K562 (cell line): ENCODE data around the gene PLEKHF1. TPM values are rescaled to one million over a fixed set of nuclear protein-coding genes. Genes with fewer than 3 reads are reported as not detected.

Experiments
- ATAC-seq: fragments of 200-7000 bp; cut with Tn5 transposase; 3 replicates; pipeline ENCODE4 v1.9.1; 2020; ENCODE audit warnings: moderate library complexity
- BruUV-seq: library from RNA; stranded (reverse); fragments of 400-500 nt; replicated peaks from 2 replicates; lab custom pipeline; 2021; lab: Mats Ljungman, UMichigan
- CTCF ChIA-PET: fragments of 300-600 bp; formaldehyde crosslinking; extraction: SDS; loops from one replicate; lab custom pipeline; 2021; ENCODE audit warnings: low intra/inter-chr PET ratio; lab: Yijun Ruan, JAX
- POLR2A ChIA-PET: fragments of 300-600, 350-650 bp; sonication (Branson Sonifier 250); formaldehyde crosslinking; extraction: SDS; loops from one replicate; lab custom pipeline; 2021; ENCODE audit warnings: antibody characterized with exemption, inconsistent platforms; lab: Yijun Ruan, JAX
- DNase-seq, 4 experiments: peaks; one replicate each; pipeline versions ENCODE4 v3.0.0 to v3.0.0-alpha.2; 2011 to 2018; ENCODE audit warnings: low spot score in 3 of 4, mixed read lengths in 3 of 4; ENCODE audit errors: extremely low read depth in 1 of 4
- FAIRE-seq: peaks from 2 replicates; lab custom pipeline; 2011; peaks lifted over from hg19 to GRCh38; lab: Jason Lieb, UNC
- H2AFZ ChIP-seq: 2 replicates; pipeline ENCODE4 v1.6.0; 2011; ENCODE audit warnings: low read depth, low read length, control low read depth, inconsistent platforms
- H3K27ac ChIP-seq: fragments of 200-600 bp; 3 replicates; pipeline ENCODE4 v1.8.0; 2011; ENCODE audit warnings: low read depth, mild to moderate bottlenecking, control low read depth, inconsistent platforms, low read length, moderate library complexity, mixed read lengths; ENCODE audit errors: extremely low read depth
- H3K27me3 ChIP-seq, 2 experiments: fragments of 300-600 bp in 1 of 2; 2 replicates in 1 of 2; 3 replicates in 1 of 2; pipeline versions ENCODE4 v1.6.0 to v1.8.0; 2011; ENCODE audit warnings: inconsistent platforms in 2 of 2, low read length in 2 of 2, mild to moderate bottlenecking in 1 of 2, mixed read lengths in 1 of 2, moderate library complexity in 1 of 2; ENCODE audit not compliant: control insufficient read depth in 2 of 2, insufficient read depth in 2 of 2
- H3K36me3 ChIP-seq: fragments of 300-600 bp; 3 replicates; pipeline ENCODE4 v1.8.0; 2011; ENCODE audit warnings: mild to moderate bottlenecking, low read length, inconsistent platforms; ENCODE audit not compliant: control insufficient read depth, insufficient read depth
- H3K4me1 ChIP-seq, 2 experiments: fragments of 200-600 bp in 1 of 2; replicated peaks in 1 of 2; 2 replicates in 1 of 2; 3 replicates in 1 of 2; pipeline versions ENCODE4 v1.5.1 to v1.8.0; 2011; ENCODE audit warnings: inconsistent platforms in 2 of 2, low read length in 2 of 2, mild to moderate bottlenecking in 1 of 2, mixed read lengths in 1 of 2, moderate library complexity in 1 of 2; ENCODE audit not compliant: control insufficient read depth in 2 of 2, insufficient read depth in 2 of 2
- H3K4me2 ChIP-seq: 2 replicates; pipeline ENCODE4 v1.6.1; 2011; ENCODE audit warnings: low read length, control low read depth, inconsistent platforms, mixed read lengths; ENCODE audit not compliant: insufficient read depth
- H3K4me3 ChIP-seq: fragments of 200-600 bp; sonication (generic), shearing (Covaris generic); 2 replicates; pipeline ENCODE4 v1.5.1; 2016; ENCODE audit warnings: control low read depth, inconsistent platforms
- H3K79me2 ChIP-seq: fragments of 200-600 bp; 3 replicates; pipeline ENCODE4 v1.8.0; 2011; ENCODE audit warnings: low read length, inconsistent platforms; ENCODE audit not compliant: control insufficient read depth, insufficient read depth
- H3K9ac ChIP-seq, 2 experiments: 2 replicates each; pipeline versions ENCODE4 v1.6.0 to v1.6.1; 2011; ENCODE audit warnings: low read depth in 2 of 2, low read length in 2 of 2, control low read depth in 1 of 2, inconsistent platforms in 1 of 2, mild to moderate bottlenecking in 1 of 2, mixed read lengths in 1 of 2; ENCODE audit not compliant: insufficient read depth in 1 of 2
- H3K9me1 ChIP-seq: one replicate; pipeline ENCODE4 v1.6.0; 2011; ENCODE audit warnings: inconsistent platforms, mild to moderate bottlenecking, low read length, moderate library complexity; ENCODE audit not compliant: control insufficient read depth, insufficient read depth
- H3K9me3 ChIP-seq: replicated peaks from 2 replicates; pipeline ENCODE4 v1.5.1; 2011; ENCODE audit warnings: low read depth, low read length, inconsistent platforms; ENCODE audit not compliant: control insufficient read depth, insufficient read depth
- H4K20me1 ChIP-seq: replicated peaks from 2 replicates; pipeline ENCODE4 v1.6.1; 2011; ENCODE audit warnings: low read length, inconsistent platforms, mixed read lengths; ENCODE audit not compliant: control insufficient read depth, insufficient read depth
- BHLHE40 ChIP-seq: IDR thresholded peaks from 2 replicates; pipeline ENCODE4 v1.6.1; 2011; ENCODE audit warnings: low read length, improper control_type of control experiment
- HSF4 ChIP-seq: fragments of 250-450 bp; sonication (Bioruptor Pico); IDR thresholded peaks from 2 replicates; pipeline ENCODE4 v2.1.2; 2022; ENCODE audit warnings: mild to moderate bottlenecking, moderate library complexity, borderline replicate concordance
- POLR2AphosphoS2 ChIP-seq: IDR thresholded peaks from 2 replicates; pipeline ENCODE4 v1.6.1; 2012; ENCODE audit warnings: low read length, improper control_type of control experiment
- SAP30 ChIP-seq: fragments of 200-600 bp; sonication (generic); IDR thresholded peaks from 2 replicates; pipeline ENCODE4 v1.6.1; 2012; ENCODE audit warnings: borderline replicate concordance, low read depth, mild to moderate bottlenecking, moderate library complexity, low read length, control low read depth, inconsistent platforms; ENCODE audit not compliant: insufficient read depth, poor library complexity, severe bottlenecking
- SMAD3 ChIP-seq: fragments of 450-650 bp; formaldehyde crosslinking; conservative IDR thresholded peaks from 2 replicates; pipeline ENCODE4 v1.4.0; 2020; ENCODE audit warnings: mild to moderate bottlenecking
- TEAD4 ChIP-seq, 2 experiments: sonication (generic) in 1 of 2; formaldehyde crosslinking in 1 of 2; IDR thresholded peaks; 2 replicates each; pipeline versions ENCODE4 v1.6.1 to v1.8.0; 2012 to 2022; ENCODE audit warnings: borderline replicate concordance in 1 of 2, inconsistent platforms in 1 of 2, low read length in 1 of 2, mild to moderate bottlenecking in 1 of 2, missing genetic modification reagents in 1 of 2
- ZNF561 ChIP-seq: fragments of 450-650 bp; formaldehyde crosslinking; conservative IDR thresholded peaks from 2 replicates; pipeline ENCODE4 v1.4.0; 2020; ENCODE audit warnings: mild to moderate bottlenecking, moderate library complexity
- WGBS: fragments of 100-300 bp; shearing (Covaris generic); methylation state at CpG from one replicate; pipeline ENCODE4 v1.1.6; 2016; ENCODE audit warnings: low coverage, mixed read lengths; ENCODE audit not compliant: insufficient coverage; ENCODE audit errors: missing lambda C conversion rate; 5-methylcytosine and 5-hydroxymethylcytosine counted together
- in situ Hi-C: fragments of 300-500 bp; cut with MboI; formaldehyde crosslinking; loops from 4 replicates; pipeline ENCODE4 v1.15.0; 2018; ENCODE audit warnings: inconsistent platforms, mixed read lengths
- intact Hi-C: fragments of 100-400 bp; cut with micrococcal nuclease; formaldehyde crosslinking; loops from 2 replicates; pipeline ENCODE4 v1.14.2; 2022
- polyA plus RNA-seq, 8 experiments: library from polyadenylated mRNA; depleted of rRNA in 4 of 8; stranded (reverse) in 5 of 8; unstranded in 3 of 8; fragments of >200 nt; fragmentation: Nextera tagmentation in 2 of 8; fragmentation: Illumina TruSeq in 1 of 8; extraction: Ambion mirVana in 2 of 8; extraction: Trizol in 1 of 8; gene quantifications; 2 replicates each; pipeline versions ENCODE4 v1.2.1 to v1.2.3, GENCODE V29; 2011 to 2014; ENCODE audit warnings: inconsistent platforms in 1 of 8, missing spikeins in 1 of 8
- total RNA-seq, 7 experiments: library from RNA; depleted of rRNA in 6 of 7; stranded (reverse); fragments of >200 nt in 6 of 7; fragmentation: Illumina TruSeq in 2 of 7; extraction: Trizol in 2 of 7; gene quantifications; 2 replicates each; pipeline versions ENCODE4 v1.2.1 to v1.2.3, GENCODE V29; 2011 to 2021; ENCODE audit warnings: low replicate concordance in 1 of 7
- TF ChIP-seq, protein P1 (sequence below), 2 experiments: fragments of 450-650 bp in 1 of 2; sonication (generic) in 1 of 2; formaldehyde crosslinking; conservative IDR thresholded peaks; 2 replicates each; pipeline versions ENCODE4 v1.4.0 to v1.8.1; 2020 to 2022; ENCODE audit warnings: mild to moderate bottlenecking in 1 of 2, missing genetic modification reagents in 1 of 2

Gene PLEKHF1
- total and polyA plus RNA-seq, 9 of the 15 experiments (the other 6 are each of a cell fraction or from before 2014, with no cell fraction given): 0.07 to 13.4 (median 3.9) TPM; not detected in 1

DNA sequence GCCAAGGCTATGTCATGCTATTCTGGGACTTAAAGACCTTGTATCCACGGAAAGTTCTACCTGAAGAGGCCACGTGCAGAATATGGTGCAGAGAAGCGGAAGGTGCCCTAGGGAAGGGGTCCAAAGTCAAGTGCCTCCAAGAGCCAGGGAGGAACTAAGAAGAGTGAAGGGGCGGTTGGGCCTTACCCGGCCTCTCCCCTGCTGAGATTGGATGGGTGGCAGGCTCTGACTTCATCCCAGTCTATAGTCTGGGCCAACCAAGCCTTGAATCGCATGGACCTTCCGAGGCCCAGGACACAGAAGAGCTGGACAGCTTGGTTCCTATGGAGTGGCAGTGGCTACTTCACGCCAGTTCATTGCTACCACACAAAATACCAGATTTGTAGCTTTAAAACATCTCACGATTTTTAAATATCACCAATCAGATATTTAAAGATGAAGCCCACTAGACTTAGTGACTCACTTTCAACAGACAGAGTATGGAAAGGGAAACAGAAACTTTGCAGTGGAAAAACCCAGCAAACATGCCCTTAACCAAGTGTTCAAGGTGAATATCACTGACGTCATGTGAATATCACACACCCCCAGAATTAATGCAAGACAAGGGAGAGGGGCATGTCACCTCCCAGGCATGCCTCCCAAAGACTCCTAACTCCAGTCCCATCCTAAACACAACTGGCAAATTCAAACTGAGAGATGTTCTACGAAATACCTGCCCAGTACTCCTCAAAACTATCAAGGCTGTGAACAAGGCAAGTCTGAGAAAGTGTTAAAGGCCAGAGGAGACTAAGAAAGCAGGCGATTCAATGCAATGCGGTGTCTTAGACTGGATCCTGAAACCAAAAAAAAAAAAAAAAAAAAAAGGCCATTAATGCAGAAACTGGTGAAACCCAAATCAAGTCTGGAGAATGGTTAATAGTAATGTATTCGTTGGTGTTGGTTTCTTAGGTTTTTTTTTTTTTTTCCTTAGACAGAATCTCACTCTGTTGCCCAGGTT, 39.6 kb downstream of the PLEKHF1 start:
- CTCF ChIA-PET: no interaction called here
- Histone ChIP-seq H4K20me1 (no peaks in the 10 kb centered on the region), H3K27ac (no peak overlapping the region), H3K9me3 (no peaks in the 10 kb centered on the region), H3K9me1 (no peaks in the 10 kb centered on the region), H3K27me3 (no peaks in the 10 kb centered on the region), H3K36me3 (peaks cover 19% of the 10 kb centered on the region; the same call in 2 of the 3 replicates), H3K4me3 (no peak overlapping the region), H3K4me1 (peaks cover 0 to 17% of the 10 kb centered on the region in 2 experiments; a peak in 2 of 5 replicates), H2AFZ (no peak overlapping the region), H3K9ac (no peak overlapping the region), H3K4me2 (no peak overlapping the region)
- in situ Hi-C loops: no loop called here
- FAIRE-seq (no peak), ATAC-seq (no peak), DNase-seq (no peak)
- intact Hi-C loops: no loop called here
- 76% methylated on average over 12 of the region's 14 CpGs for WGBS
- TF ChIP-seq SMAD3 (CRISPR knock-in tag): no peak
- no peak for TF ChIP-seq BHLHE40
- no peak for TF ChIP-seq POLR2AphosphoS2
- TF ChIP-seq, protein P1, sequence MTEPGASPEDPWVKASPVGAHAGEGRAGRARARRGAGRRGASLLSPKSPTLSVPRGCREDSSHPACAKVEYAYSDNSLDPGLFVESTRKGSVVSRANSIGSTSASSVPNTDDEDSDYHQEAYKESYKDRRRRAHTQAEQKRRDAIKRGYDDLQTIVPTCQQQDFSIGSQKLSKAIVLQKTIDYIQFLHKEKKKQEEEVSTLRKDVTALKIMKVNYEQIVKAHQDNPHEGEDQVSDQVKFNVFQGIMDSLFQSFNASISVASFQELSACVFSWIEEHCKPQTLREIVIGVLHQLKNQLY (CRISPR knock-in tag; conservative IDR thresholded peaks at IDR 0.05): no peak
- TF ChIP-seq SAP30: no peak
- TF ChIP-seq TEAD4 (IDR thresholded peaks at IDR 0.05; ENCODE audit: low read length): no peak
- no peak for TF ChIP-seq TEAD4 (CRISPR knock-in tag; IDR thresholded peaks at IDR 0.05; ENCODE audit: borderline replicate concordance)
- no peak for TF ChIP-seq HSF4 (CRISPR knock-in tag)
- TF ChIP-seq ZNF561 (CRISPR knock-in tag): no peak
- TF ChIP-seq, all 486 proteins: peak for 0
- no peaks in the 10 kb centered on the region; the same call in 2 of the 3 replicates for H3K79me2 ChIP-seq
- no TSS peak for BruUV-seq
- POLR2A ChIA-PET: interaction anchor here (0.6 to 1.1 kb wide), 3 partner anchors 10 to 766 kb away, joined by 3 to 4 read pairs (median 3); partner anchors contain the start of gene C19orf12
